GM10248 (cell line): ENCODE results near the gene EGFR.

Experiments used
- CTCF ChIA-PET: fragments of 300-600 bp; sonication (Branson Sonifier 250); formaldehyde crosslinking; extraction: SDS; loops from one replicate; lab custom pipeline; 2021; ENCODE audit warnings: antibody characterized with exemption; lab: Yijun Ruan, JAX
- POLR2A ChIA-PET: fragments of 350-650 bp; sonication (Branson Sonifier 250); formaldehyde crosslinking; extraction: SDS; loops from one replicate; lab custom pipeline; 2020; ENCODE audit warnings: antibody characterized with exemption; lab: Yijun Ruan, JAX
- DNase-seq: peaks from one replicate; pipeline ENCODE4 v3.0.0; 2012; ENCODE audit errors: extremely low spot score
- CTCF ChIP-seq: IDR thresholded peaks from 2 replicates; pipeline ENCODE4 v1.5.1; 2012; ENCODE audit warnings: mild to moderate bottlenecking, low read depth; ENCODE audit errors: extremely low read depth, missing control alignments, control extremely low read depth

EGFR gene

GRCh38 chr7:55081068-55081467 is 62.3 kb downstream of the EGFR start:
- ChIA-PET CTCF (interaction anchor here (1.4 to 1.5 kb wide), 2 partner anchors 15 to 16 kb away, joined by 3 to 4 read pairs; no protein-coding TSS in a partner anchor), POLR2A (no interaction called here)
- TF ChIP-seq CTCF, result no peak
- no peak for DNase-seq

- no peak for DNase-seq
- POLR2A ChIA-PET, result no interaction called here
- no peak for TF ChIP-seq CTCF
- CTCF ChIA-PET, result interaction anchor here (1.4 kb wide), 1 partner anchor 16 kb away, joined by 4 read pairs; no protein-coding TSS in a partner anchor
These were observed 62.8 kb downstream of the EGFR start for GRCh38 chr7:55081472-55082227.

GRCh38 chr7:55082228-55082603 is 63.4 kb downstream of the EGFR start:
- TF ChIP-seq CTCF, result no peak
- ChIA-PET CTCF (interaction anchor here (1.4 kb wide), 1 partner anchor 16 kb away, joined by 4 read pairs; no protein-coding TSS in a partner anchor), POLR2A (no interaction called here)
- no peak for DNase-seq

- POLR2A ChIA-PET, result no interaction called here
- DNase-seq, result no peak
These were observed 64.4 kb downstream of the EGFR start for GRCh38 chr7:55083206-55083605.

GRCh38 chr7:55084307-55084706 is 65.5 kb downstream of the EGFR start:
- CTCF ChIA-PET, result interaction anchor here (1.0 to 1.6 kb wide), 2 partner anchors 9 to 58 kb away, joined by 3 read pairs; no protein-coding TSS in a partner anchor
- no peak for DNase-seq
- POLR2A ChIA-PET, result no interaction called here
- TF ChIP-seq CTCF, result no peak

More at GRCh38 chr7:55083206-55083605, 64.4 kb downstream of the EGFR start:
- CTCF ChIA-PET, result no interaction called here
- TF ChIP-seq CTCF, result no peak

GRCh38 chr7:55085511-55086412 is 66.9 kb downstream of the EGFR start:
- DNase-seq, result no peak
- CTCF ChIA-PET, result interaction anchor here (0.7 to 1.7 kb wide), 7 partner anchors 8 to 169 kb away, joined by 3 to 5 read pairs (median 4); no protein-coding TSS in a partner anchor
- POLR2A ChIA-PET, result no interaction called here
- no peak for TF ChIP-seq CTCF
